ENCODE data around the gene SLCO1C1. TPM values are rescaled to one million over a fixed set of nuclear protein-coding genes. Genes with fewer than 3 reads are reported as not detected.
"Not testable (repeated sequence)": the region's sequence is repeated elsewhere in the genome, so short reads cannot be mapped to it uniquely, and the experiment has no call there.

Gene SLCO1C1
- polyA plus RNA-seq, 2 donors, result 0.04 to 0.12 TPM

GRCh38 chr12:20779971-20780370 lies 84.8 kb downstream of the SLCO1C1 start:
- H3K4me3 ChIP-seq (ENCODE audit: low read depth in 1 of 2, low read length in 2 of 2); H3K27ac ChIP-seq (ENCODE audit: low read depth in 2 of 2, low read length in 1 of 2); H3K27me3 ChIP-seq (ENCODE audit: control insufficient read depth in 1 of 2, insufficient read depth in 2 of 2, low read length in 2 of 2); H3K36me3 ChIP-seq (ENCODE audit: control insufficient read depth in 2 of 2, insufficient read depth in 2 of 2, low read length in 1 of 2); H3K4me1 ChIP-seq (ENCODE audit: control insufficient read depth in 2 of 2, insufficient read depth in 2 of 2, low read length in 1 of 2); H3K9me3 ChIP-seq (ENCODE audit: control insufficient read depth in 2 of 2, insufficient read depth in 1 of 2, low read depth in 1 of 2, low read length in 1 of 2): not testable (repeated sequence)
- WGBS, 2 donors, result 61% methylated on average over 3 of the region's 3 CpGs

GRCh38 chr12:20783796-20784357 lies 88.7 kb downstream of the SLCO1C1 start:
- not testable (repeated sequence) for H3K36me3 ChIP-seq (ENCODE audit: control insufficient read depth in 2 of 2, insufficient read depth in 2 of 2, low read length in 1 of 2); H3K27me3 ChIP-seq (ENCODE audit: control insufficient read depth in 1 of 2, insufficient read depth in 2 of 2, low read length in 2 of 2); H3K4me1 ChIP-seq (ENCODE audit: control insufficient read depth in 2 of 2, insufficient read depth in 2 of 2, low read length in 1 of 2); H3K4me3 ChIP-seq (ENCODE audit: low read depth in 1 of 2, low read length in 2 of 2); H3K9me3 ChIP-seq (ENCODE audit: control insufficient read depth in 2 of 2, insufficient read depth in 1 of 2, low read depth in 1 of 2, low read length in 1 of 2); H3K27ac ChIP-seq (ENCODE audit: low read depth in 2 of 2, low read length in 1 of 2)
- WGBS, 2 donors, result 91 to 94% methylated on average over 13 of the region's 13 CpGs

GRCh38 chr12:20792971-20793370 lies 97.8 kb downstream of the SLCO1C1 start:
- no peak overlapping the region for H3K27ac ChIP-seq (ENCODE audit: low read depth in 2 of 2, low read length in 1 of 2)
- no peaks in the 10 kb centered on the region for H3K9me3 ChIP-seq (ENCODE audit: control insufficient read depth in 2 of 2, insufficient read depth in 1 of 2, low read depth in 1 of 2, low read length in 1 of 2)
- 91 to 94% methylated on average over 1 of the region's 1 CpG for WGBS, 2 donors
- no peaks in the 10 kb centered on the region for H3K36me3 ChIP-seq (ENCODE audit: control insufficient read depth in 2 of 2, insufficient read depth in 2 of 2, low read length in 1 of 2)
- no peaks in the 10 kb centered on the region for H3K27me3 ChIP-seq (ENCODE audit: control insufficient read depth in 1 of 2, insufficient read depth in 2 of 2, low read length in 2 of 2)
- no peak overlapping the region for H3K4me3 ChIP-seq (ENCODE audit: low read depth in 1 of 2, low read length in 2 of 2)
- no peaks in the 10 kb centered on the region for H3K4me1 ChIP-seq (ENCODE audit: control insufficient read depth in 2 of 2, insufficient read depth in 2 of 2, low read length in 1 of 2)

GRCh38 chr12:20798554-20798953 lies 103.4 kb downstream of the SLCO1C1 start:
- no peaks in the 10 kb centered on the region for H3K4me1 ChIP-seq (ENCODE audit: control insufficient read depth in 2 of 2, insufficient read depth in 2 of 2, low read length in 1 of 2)

DNA sequence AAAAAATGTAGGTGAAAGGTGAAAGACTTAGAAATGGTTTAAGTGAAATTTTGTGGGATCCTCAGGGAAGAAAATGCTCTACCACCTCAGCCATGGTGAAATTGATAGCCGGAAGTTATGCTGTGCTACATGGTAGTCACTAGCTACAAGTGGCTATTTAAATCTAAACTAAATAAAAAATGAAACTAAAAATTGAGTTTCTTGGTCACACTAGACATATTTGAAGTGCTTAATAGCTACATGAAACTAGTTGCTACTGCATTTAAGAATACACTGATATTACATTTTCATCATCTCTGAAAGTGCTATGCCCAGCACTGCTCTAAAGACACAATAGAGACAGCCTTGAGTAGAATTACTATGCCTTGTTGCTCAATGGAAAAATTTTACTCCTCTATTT lies 105.0 kb downstream of the SLCO1C1 start:
- Histone ChIP-seq H3K27ac (ENCODE audit: low read depth in 2 of 2, low read length in 1 of 2) (no peak overlapping the region), H3K27me3 (ENCODE audit: control insufficient read depth in 1 of 2, insufficient read depth in 2 of 2, low read length in 2 of 2) (no peaks in the 10 kb centered on the region), H3K4me3 (ENCODE audit: low read depth in 1 of 2, low read length in 2 of 2) (no peak overlapping the region), H3K36me3 (ENCODE audit: control insufficient read depth in 2 of 2, insufficient read depth in 2 of 2, low read length in 1 of 2) (no peaks in the 10 kb centered on the region), H3K4me1 (ENCODE audit: control insufficient read depth in 2 of 2, insufficient read depth in 2 of 2, low read length in 1 of 2) (no peaks in the 10 kb centered on the region), H3K9me3 (ENCODE audit: control insufficient read depth in 2 of 2, insufficient read depth in 1 of 2, low read depth in 1 of 2, low read length in 1 of 2) (no peaks in the 10 kb centered on the region)
- WGBS, 2 donors, result 81 to 86% methylated on average over 1 of the region's 1 CpG

More at GRCh38 chr12:20798554-20798953, 103.4 kb downstream of the SLCO1C1 start:
- H3K36me3 ChIP-seq (ENCODE audit: control insufficient read depth in 2 of 2, insufficient read depth in 2 of 2, low read length in 1 of 2), result no peaks in the 10 kb centered on the region
- no peak overlapping the region for H3K4me3 ChIP-seq (ENCODE audit: low read depth in 1 of 2, low read length in 2 of 2)
- H3K27ac ChIP-seq (ENCODE audit: low read depth in 2 of 2, low read length in 1 of 2), result no peak overlapping the region
- 20 to 21% methylated on average over 1 of the region's 1 CpG for WGBS, 2 donors
- H3K9me3 ChIP-seq (ENCODE audit: control insufficient read depth in 2 of 2, insufficient read depth in 1 of 2, low read depth in 1 of 2, low read length in 1 of 2), result no peaks in the 10 kb centered on the region
- no peaks in the 10 kb centered on the region for H3K27me3 ChIP-seq (ENCODE audit: control insufficient read depth in 1 of 2, insufficient read depth in 2 of 2, low read length in 2 of 2)

DNA sequence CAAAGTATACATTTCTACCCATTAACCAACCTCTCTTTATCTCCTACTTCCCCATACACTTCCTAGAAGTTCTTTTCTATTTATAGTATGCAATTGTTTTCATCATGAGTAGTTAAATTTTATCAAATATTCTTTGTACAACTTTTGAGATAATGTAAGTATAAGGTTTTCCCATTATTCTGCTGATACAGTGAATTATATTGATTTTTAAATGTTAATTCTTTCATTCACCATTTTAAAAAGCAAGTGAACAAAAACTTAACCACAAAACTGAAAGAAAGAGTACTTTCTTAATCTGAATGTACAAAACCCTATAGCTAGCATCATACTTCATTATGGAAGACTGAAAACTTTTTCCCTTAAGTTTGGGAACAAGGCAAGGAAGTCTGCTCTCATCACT lies 105.9 kb downstream of the SLCO1C1 start:
- Histone ChIP-seq H3K36me3 (ENCODE audit: control insufficient read depth in 2 of 2, insufficient read depth in 2 of 2, low read length in 1 of 2) (no peaks in the 10 kb centered on the region), H3K4me3 (ENCODE audit: low read depth in 1 of 2, low read length in 2 of 2) (no peak overlapping the region), H3K27ac (ENCODE audit: low read depth in 2 of 2, low read length in 1 of 2) (no peak overlapping the region), H3K4me1 (ENCODE audit: control insufficient read depth in 2 of 2, insufficient read depth in 2 of 2, low read length in 1 of 2) (no peaks in the 10 kb centered on the region), H3K9me3 (ENCODE audit: control insufficient read depth in 2 of 2, insufficient read depth in 1 of 2, low read depth in 1 of 2, low read length in 1 of 2) (no peaks in the 10 kb centered on the region), H3K27me3 (ENCODE audit: control insufficient read depth in 1 of 2, insufficient read depth in 2 of 2, low read length in 2 of 2) (no peaks in the 10 kb centered on the region)

Other genes starting within 250 kb of the SLCO1C1 start
- gene SLCO1B3, start 115.4 kb downstream of the SLCO1C1 start, polyA plus RNA-seq, result under 1 TPM; 0.10 to 0.15 TPM

Measured in esophagus (tissue), 2 donors.